ENCODE data around the gene DNASE2B.

Gene DNASE2B

DNA sequence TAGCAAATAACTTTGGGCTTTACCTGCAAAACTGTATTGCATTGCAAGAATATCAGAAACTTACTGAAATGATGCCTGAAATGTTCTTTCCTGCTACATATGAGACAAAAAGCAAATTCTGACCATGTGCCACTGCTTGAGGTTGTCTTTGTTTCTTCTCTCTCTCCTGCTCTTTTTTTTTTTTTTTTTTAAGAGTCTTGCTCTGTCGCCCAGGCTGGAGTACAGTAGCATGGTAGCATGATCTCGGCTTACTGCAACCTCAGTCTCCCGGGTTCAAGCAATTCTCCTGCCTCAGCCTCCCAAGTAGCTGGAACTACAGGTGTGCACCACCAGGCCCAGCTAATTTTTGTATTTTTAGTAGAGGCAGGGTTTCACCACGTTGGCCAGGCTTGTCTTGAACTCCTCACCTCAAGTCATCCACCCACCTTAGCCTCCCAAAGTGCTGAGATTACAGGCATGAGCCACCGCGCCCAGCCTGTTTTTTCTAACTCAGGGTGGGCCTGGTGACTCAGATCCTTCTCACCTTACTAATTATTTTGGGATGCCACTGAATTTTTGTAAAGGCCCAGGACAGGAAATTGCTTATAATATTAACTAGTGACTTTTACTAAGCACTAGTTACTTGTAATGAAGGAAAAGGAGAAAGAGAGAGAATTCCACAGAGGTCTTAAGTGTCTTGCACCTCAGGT, 35.9 kb downstream of the DNASE2B start:
- Histone ChIP-seq H3K4me1 (ENCODE audit: insufficient read depth, low read length, severe bottlenecking) (peaks cover 49% of the 10 kb centered on the region), H3K4me2 (ENCODE audit: low read length) (peak overlapping the region; percentile 62), H3K9me2 (ENCODE audit: low read depth, low read length) (no peaks in the 10 kb centered on the region), H3K9me3 (ENCODE audit: low read length) (peaks cover 14% of the 10 kb centered on the region), H2AFZ (ENCODE audit: low read length) (peak overlapping the region; percentile 77), H3F3A (ENCODE audit: insufficient read depth, low read length) (no peaks in the 10 kb centered on the region), H3K9ac (ENCODE audit: low read length) (no peak overlapping the region), H4K20me1 (ENCODE audit: insufficient read depth, low read length) (no peaks in the 10 kb centered on the region), H3K4me3 (ENCODE audit: low read depth, low read length, poor library complexity, severe bottlenecking) (no peak overlapping the region), H3K27me3 (ENCODE audit: insufficient read depth, low read length) (no peaks in the 10 kb centered on the region), H3K36me3 (ENCODE audit: insufficient read depth, low read length) (no peaks in the 10 kb centered on the region), H3K27ac (ENCODE audit: low read depth, low read length, poor library complexity, severe bottlenecking) (no peak overlapping the region), H3K79me2 (ENCODE audit: insufficient read depth, low read length) (no peaks in the 10 kb centered on the region)
- TF ChIP-seq EZH2 (IDR thresholded peaks at IDR 0.05; ENCODE audit: borderline replicate concordance, low read length) = no peak
- TF ChIP-seq, protein P1, sequence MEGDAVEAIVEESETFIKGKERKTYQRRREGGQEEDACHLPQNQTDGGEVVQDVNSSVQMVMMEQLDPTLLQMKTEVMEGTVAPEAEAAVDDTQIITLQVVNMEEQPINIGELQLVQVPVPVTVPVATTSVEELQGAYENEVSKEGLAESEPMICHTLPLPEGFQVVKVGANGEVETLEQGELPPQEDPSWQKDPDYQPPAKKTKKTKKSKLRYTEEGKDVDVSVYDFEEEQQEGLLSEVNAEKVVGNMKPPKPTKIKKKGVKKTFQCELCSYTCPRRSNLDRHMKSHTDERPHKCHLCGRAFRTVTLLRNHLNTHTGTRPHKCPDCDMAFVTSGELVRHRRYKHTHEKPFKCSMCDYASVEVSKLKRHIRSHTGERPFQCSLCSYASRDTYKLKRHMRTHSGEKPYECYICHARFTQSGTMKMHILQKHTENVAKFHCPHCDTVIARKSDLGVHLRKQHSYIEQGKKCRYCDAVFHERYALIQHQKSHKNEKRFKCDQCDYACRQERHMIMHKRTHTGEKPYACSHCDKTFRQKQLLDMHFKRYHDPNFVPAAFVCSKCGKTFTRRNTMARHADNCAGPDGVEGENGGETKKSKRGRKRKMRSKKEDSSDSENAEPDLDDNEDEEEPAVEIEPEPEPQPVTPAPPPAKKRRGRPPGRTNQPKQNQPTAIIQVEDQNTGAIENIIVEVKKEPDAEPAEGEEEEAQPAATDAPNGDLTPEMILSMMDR (IDR thresholded peaks at IDR 0.05; ENCODE audit: low read length) = no peak

DNA sequence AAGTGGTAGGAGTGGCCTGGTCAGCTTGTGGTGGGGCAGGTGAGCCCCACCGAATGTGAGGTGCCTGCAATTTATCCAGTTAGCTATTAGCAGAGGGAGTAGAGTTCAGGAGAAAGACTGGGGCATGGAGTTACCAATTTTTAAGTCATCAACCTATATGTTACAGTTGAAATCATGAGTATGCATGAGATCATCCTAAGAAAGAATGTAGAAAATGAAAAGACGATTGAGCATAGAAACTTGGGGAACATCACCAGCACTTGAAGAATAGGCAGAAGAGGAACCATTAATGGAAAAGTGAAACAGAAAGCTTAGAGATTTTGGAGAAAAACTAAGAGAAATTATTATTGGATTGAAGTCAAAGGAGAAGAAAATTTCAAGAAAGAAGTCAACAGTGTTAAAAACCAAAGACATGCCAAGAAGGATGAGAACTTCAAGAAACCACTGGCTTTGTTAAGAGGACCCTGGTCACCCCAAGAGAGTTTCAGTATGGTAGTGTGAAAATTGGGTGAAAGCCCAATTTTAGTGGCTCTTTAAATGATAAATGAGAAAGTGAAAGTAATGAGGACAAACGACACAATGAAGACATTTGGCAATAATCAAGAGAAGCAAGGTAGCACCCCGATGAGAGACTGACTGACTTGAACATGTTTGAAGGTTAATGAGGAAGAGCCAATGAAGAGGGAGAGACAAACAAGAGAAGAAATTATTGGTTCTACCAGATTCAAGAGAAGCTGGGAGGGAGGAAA, 36.7 kb downstream of the DNASE2B start:
- Histone ChIP-seq H3K9ac (ENCODE audit: low read length) (no peak overlapping the region; the same call in 1 of the 2 replicates), H3K27ac (ENCODE audit: low read depth, low read length, poor library complexity, severe bottlenecking) (no peak overlapping the region), H4K20me1 (ENCODE audit: insufficient read depth, low read length) (no peaks in the 10 kb centered on the region), H3K27me3 (ENCODE audit: insufficient read depth, low read length) (no peaks in the 10 kb centered on the region), H3K4me2 (ENCODE audit: low read length) (peak overlapping the region; percentile 44), H3K79me2 (ENCODE audit: insufficient read depth, low read length) (no peaks in the 10 kb centered on the region), H3F3A (ENCODE audit: insufficient read depth, low read length) (no peaks in the 10 kb centered on the region), H3K36me3 (ENCODE audit: insufficient read depth, low read length) (no peaks in the 10 kb centered on the region), H3K9me3 (ENCODE audit: low read length) (peaks cover 7% of the 10 kb centered on the region), H3K4me3 (ENCODE audit: low read depth, low read length, poor library complexity, severe bottlenecking) (no peak overlapping the region), H2AFZ (ENCODE audit: low read length) (peak overlapping the region; percentile 77), H3K4me1 (ENCODE audit: insufficient read depth, low read length, severe bottlenecking) (peaks cover 49% of the 10 kb centered on the region), H3K9me2 (ENCODE audit: low read depth, low read length) (no peaks in the 10 kb centered on the region)
- TF ChIP-seq, protein P1 (IDR thresholded peaks at IDR 0.05; ENCODE audit: low read length) = no peak
- TF ChIP-seq EZH2 (IDR thresholded peaks at IDR 0.05; ENCODE audit: borderline replicate concordance, low read length) = no peak

DNA sequence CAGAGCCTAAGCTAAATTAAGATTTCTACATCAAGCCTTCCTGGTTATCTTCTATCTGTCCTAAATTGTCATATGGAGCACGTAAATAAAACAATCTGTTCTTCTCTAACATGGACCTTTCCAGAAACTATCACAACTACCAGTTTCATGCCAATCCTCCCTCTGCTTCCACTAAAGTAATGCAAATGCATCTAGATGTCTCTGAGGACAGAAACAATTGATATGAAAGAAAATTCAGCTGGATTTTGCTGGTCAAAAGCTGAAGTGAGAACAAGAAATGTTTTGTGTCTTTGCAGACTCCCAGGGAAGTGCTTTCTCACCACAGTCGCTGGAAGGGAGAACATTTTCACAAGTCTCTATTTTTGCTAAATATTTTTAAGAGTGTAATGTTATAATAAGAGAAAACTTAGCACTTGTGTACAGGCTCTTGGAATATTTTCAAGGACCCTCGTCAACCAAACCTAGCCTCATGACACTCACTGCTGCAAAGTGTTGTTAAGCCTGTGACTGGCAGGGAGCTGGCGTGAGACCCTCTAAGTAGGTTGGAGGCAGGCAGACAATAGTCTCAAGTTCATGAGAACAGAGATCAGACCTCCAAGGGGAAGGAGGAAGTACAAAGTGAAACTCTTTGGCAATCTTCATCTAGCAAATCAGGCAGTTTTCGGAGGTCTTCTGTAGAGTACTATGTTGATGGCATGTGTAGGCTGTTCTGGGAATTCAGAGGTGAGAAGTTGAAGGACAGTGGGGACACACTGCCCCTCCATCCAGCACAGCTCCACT, 38.8 kb downstream of the DNASE2B start:
- H3K79me2 ChIP-seq (ENCODE audit: insufficient read depth, low read length) = no peaks in the 10 kb centered on the region
- H3K9ac ChIP-seq (ENCODE audit: low read length) = peak overlapping the region; percentile 16; the same call in 1 of the 2 replicates
- H3K27ac ChIP-seq (ENCODE audit: low read depth, low read length, poor library complexity, severe bottlenecking) = no peak overlapping the region
- no peaks in the 10 kb centered on the region for H3K9me2 ChIP-seq (ENCODE audit: low read depth, low read length)
- no peaks in the 10 kb centered on the region for H4K20me1 ChIP-seq (ENCODE audit: insufficient read depth, low read length)
- no peaks in the 10 kb centered on the region for H3K9me3 ChIP-seq (ENCODE audit: low read length)
- H3K4me3 ChIP-seq (ENCODE audit: low read depth, low read length, poor library complexity, severe bottlenecking) = no peak overlapping the region
- H2AFZ ChIP-seq (ENCODE audit: low read length) = peak overlapping the region; percentile 53
- no peaks in the 10 kb centered on the region for H3F3A ChIP-seq (ENCODE audit: insufficient read depth, low read length)
- no peaks in the 10 kb centered on the region for H3K27me3 ChIP-seq (ENCODE audit: insufficient read depth, low read length)
- no peaks in the 10 kb centered on the region for H3K36me3 ChIP-seq (ENCODE audit: insufficient read depth, low read length)
- H3K4me2 ChIP-seq (ENCODE audit: low read length) = peak overlapping the region; percentile 34
- TF ChIP-seq, protein P1 (IDR thresholded peaks at IDR 0.05; ENCODE audit: low read length) = no peak
- TF ChIP-seq EZH2 (IDR thresholded peaks at IDR 0.05; ENCODE audit: borderline replicate concordance, low read length) = no peak
- H3K4me1 ChIP-seq (ENCODE audit: insufficient read depth, low read length, severe bottlenecking) = peaks cover 49% of the 10 kb centered on the region

Data from OCI-LY1 (cell line).